Renal cortical epithelial cell (primary cell): ENCODE measurements around the gene SMAD2. TPM values are rescaled to one million over a fixed set of nuclear protein-coding genes. Genes with fewer than 3 reads are reported as not detected.
A peak's percentile ranks its signal among the peaks of the same experiment; 100 is the strongest.
"Not testable (repeated sequence)": the region's sequence is repeated elsewhere in the genome, so short reads cannot be mapped to it uniquely, and the experiment has no call there.

Experiments
- DNase-seq: peaks from one replicate; pipeline ENCODE4 v3.0.0-alpha.2; 2011; ENCODE audit warnings: low read depth
- total RNA-seq: library from RNA; depleted of rRNA; stranded (reverse); fragments of >200 nt; gene quantifications from 2 replicates; pipeline ENCODE4 v1.2.3, GENCODE V29; 2014

The SMAD2 gene
- total RNA-seq, 1 donor from 2014 or later, result 254 TPM

DNA sequence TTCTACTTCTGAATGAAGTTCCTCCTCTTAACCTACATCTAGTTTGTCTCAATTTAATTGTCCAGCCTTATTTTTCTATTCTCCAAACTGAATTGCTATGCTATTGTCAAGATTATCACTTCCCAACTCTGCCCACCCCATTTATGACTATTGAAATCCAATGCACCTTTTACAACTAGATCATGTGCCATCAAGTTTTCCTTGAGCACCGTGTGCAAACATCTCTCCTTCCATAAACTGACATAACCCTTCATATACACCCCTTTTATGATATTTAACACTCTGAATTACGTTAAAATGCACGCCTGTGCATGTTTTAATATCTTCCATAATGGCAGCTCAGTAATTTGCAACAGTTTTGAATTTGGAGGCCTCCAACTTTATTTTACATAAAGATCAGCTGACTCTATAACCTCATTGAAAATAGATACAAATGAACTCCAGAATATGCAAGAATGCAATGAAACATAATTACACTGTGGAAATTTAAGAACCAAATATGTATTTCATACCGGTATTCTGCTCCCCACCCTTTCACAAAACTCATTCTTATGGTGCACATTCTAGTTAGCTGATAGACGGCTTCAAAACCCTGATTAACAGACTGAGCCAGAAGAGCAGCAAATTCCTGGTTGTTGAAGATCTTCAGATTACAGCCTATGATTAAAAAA, 85.5 kb downstream of the SMAD2 start:
- DNase-seq, result no peak

GRCh38 chr18:47842836-47843235, 87.6 kb downstream of the SMAD2 start:
- no peak for DNase-seq

- no peak for DNase-seq
Measured at GRCh38 chr18:47838396-47838795, 92.1 kb downstream of the SMAD2 start.

GRCh38 chr18:47832348-47832747, 98.1 kb downstream of the SMAD2 start:
- DNase-seq, result no peak

GRCh38 chr18:47831351-47831750, 99.1 kb downstream of the SMAD2 start:
- no peak for DNase-seq

DNA sequence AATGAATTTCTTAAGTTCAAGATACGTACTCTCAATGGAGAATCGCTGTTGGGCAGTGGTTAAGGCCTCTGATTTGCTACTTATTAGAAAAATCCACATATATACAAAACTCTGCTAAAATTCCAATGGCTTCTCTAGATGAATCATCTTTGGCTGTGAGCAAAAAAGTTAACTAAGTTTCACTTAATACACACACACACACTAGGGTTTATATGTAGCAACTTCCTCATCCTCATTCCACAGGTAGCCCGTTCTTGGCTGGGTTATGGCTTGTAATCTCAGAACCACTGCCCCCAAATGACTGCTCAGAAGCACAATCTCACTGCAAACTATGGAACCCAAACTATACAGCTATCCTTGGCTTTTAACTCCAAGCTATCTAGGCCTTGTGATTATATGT, 99.7 kb downstream of the SMAD2 start:
- peak; percentile 51 for DNase-seq

- no peak for DNase-seq
Measured at GRCh38 chr18:47829831-47830230, 100.6 kb downstream of the SMAD2 start.

DNA sequence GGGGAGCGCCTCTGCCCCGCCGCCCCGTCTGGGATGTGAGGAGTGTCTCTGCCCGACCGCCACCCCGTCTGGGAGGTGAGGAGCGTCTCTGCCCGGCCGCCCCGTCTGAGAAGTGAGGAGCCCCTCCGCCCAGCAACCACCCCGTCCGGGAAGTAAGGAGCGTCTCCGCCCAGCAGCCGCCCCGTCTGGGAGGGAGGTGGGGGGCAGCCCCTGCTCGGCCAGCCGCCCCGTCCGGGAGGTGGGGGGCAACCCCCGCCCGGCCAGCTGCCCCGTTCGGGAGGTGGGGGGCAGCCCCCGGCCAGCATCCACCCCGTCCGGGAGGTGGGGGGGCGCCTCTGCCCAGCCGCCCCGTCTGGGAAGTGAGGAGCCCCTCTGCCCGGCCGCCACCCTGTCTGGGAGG, 102.4 kb downstream of the SMAD2 start:
- not testable (repeated sequence) for DNase-seq

- DNase-seq, result no peak
Measured at GRCh38 chr18:47826157-47827074, 104.0 kb downstream of the SMAD2 start.

DNA sequence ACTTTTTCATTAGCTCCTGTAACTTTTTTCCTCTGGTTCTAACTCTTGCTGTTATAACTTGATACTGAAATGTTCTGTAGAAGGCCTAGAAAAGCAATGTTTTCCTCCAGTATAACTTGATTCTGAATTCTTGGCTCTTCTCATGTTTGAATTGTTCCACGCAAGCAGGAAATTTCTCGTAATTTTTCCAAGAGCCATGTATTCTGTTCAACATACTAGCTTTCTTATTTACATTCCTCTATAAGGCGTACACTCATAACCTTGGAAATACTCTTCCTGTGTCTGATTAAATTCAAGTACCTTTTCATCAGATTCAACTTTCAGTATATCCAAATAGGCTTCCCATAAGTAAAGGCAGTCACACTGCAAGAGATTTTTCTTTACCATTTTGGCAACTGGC, 109.1 kb downstream of the SMAD2 start:
- no peak for DNase-seq

DNA sequence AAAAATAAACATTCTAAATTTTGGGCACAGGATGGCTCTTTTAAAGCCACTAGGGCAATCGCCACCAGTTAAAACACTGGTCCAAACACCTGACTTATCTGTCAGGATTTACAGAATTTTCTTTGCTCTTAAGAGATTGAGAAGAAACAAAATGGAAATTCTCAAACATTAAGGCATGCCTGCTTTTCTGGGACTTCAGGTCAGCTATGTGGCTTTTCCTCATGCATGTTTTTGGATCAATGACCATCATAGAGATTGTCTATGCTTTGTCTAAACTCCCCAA, 112.7 kb downstream of the SMAD2 start:
- no peak for DNase-seq

DNA sequence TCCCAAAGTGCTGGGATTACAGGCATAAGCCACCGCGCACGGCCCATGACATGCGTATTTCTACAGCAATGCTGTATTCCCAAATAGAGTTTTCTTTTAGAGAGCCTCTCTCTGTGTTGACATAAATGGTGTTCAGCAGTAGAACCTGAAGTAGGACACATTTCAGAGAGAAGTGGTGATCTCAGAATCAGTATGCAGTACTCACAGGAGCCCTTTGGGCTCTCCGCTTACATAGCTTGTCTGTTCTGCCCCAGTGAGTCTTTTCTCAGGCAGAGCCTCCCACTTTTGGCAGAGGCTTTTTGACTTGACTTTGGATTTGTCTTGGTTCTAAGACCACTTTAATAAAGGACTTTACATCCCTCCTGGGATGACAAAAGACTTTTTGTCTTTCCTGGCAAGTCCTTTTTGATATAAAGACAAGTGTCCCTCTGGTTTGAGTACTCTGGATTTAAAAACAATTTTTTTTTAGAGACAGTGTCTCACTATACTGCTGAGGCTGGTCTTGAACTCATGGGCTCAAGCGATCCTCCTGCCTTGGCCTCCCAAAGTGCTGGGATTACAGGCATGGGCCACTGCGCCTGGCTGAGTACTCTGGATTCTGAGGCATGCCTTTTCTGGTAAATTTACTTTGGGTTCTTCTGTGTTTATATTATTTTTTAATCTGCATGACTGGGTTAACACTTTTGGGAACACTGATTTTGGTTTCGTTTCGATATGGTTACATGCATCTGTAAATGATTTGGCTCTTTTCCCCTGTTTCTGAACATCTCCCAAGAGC, 113.3 kb downstream of the SMAD2 start:
- no peak for DNase-seq

GRCh38 chr18:47815486-47816270, 114.8 kb downstream of the SMAD2 start:
- peak; percentile 16 for DNase-seq

DNA sequence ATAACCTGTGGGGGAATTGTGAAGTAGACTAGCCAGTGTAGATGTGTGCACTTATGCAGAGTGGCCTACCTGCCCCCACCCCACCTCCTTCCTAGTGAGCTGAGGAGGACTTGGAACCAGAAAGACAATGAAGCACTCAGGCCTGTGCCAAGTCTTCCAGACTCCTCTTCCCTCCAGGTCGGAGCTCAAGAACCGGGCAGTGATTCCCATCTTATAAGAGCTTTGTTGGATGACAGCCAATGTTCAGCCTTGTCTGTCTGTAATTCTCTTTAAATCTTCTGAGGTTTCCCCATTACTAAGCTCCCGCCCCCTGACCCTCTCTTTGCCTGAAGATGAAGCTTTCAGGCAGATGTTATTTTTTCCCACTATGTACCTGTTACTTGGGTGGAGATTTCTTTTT, 121.0 kb downstream of the SMAD2 start:
- DNase-seq, result no peak

DNA sequence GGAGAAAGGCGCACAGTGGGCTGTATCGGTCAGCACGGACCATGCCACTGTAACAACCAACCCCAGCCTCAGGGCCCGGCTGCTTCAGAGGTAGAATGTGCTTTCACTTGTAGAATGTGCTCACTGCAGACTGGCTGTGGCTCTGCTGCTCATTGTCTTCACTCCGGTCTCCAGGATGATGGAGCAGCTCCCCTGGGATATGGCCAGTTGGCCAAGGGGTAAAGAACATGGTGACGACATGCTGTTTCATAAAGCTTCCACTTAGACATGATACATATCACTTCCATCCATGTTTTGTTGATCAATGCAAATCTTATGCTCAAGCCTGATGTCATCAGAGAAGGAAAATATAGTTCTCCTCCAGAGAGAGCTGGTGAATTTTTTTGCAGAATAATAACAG, 127.7 kb downstream of the SMAD2 start:
- no peak for DNase-seq

DNA sequence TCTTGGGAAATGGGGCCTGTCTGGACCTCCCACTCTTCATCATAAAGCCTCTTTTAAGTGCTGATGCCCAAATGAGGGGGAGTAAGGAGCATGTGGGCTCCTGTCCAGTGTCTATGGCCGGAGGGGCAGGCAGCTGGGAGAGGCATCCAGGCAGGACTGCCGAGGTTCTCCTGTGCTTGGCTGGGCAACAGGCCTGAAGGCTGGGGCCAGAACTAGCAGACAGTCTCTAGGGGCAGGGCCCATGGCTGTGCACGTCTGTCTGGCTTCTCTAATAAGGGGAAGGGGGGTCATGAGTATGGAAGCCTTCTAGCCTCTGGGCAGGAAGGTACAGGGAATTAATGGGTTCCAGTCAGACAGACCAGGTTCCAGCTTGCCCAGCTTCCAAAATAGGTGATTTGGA, 128.6 kb downstream of the SMAD2 start:
- no peak for DNase-seq

DNA sequence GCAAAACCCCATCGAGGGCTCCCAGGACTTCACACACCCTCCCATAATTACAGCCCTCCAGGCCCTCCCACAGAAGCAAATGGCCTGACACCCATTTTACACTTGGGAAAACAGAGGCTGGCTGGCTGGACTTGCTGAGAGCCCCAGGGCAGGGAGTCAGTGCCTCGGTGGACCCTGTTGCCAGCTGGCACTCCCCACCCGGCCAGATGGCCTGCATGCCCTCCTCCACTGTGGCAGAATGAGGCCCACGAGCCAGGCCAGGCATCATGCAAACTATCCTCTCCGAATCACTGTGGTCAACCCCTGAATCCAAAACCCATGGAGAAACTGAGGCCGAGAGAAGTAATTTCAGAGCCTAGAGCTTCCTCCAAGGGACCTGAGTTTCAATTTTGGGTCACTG, 129.7 kb downstream of the SMAD2 start:
- no peak for DNase-seq

- no peak for DNase-seq
Measured at GRCh38 chr18:47800248-47800647, 130.2 kb downstream of the SMAD2 start.

- no peak for DNase-seq
Measured at GRCh38 chr18:47799376-47799775, 131.1 kb downstream of the SMAD2 start.

GRCh38 chr18:47798366-47798765, 132.1 kb downstream of the SMAD2 start:
- DNase-seq, result no peak

GRCh38 chr18:47797126-47797525, 133.3 kb downstream of the SMAD2 start:
- DNase-seq, result no peak

DNA sequence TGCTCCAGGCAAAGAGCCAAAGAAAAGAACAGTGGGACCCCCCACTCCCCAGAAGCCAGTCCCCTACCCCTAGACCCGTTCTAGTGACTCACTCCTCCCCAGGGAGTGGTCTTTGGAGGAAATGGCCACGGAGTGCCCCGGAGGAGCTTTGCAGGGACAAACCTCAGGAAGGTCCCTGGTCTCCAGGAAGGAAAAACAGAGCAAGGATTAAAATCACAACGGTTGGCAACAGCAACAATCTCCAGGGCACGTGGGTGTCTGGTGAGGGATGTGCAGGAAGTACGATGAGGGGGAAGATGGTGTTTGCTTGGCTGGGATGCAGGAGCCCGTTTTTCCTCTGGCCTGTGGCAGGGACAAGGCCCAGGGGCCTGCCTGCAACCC, 135.0 kb downstream of the SMAD2 start:
- no peak for DNase-seq
